ENCODE data around the gene MGLL. TPM values are rescaled to one million over a fixed set of nuclear protein-coding genes. Genes with fewer than 3 reads are reported as not detected.
A peak's percentile ranks its signal among the peaks of the same experiment; 100 is the strongest.

Gene MGLL
- total RNA-seq, 1 donor from 2014 or later, result 135 TPM

- no peak for ATAC-seq
Measured at GRCh38 chr3:127809611-127810010, 12.7 kb downstream of the MGLL start.

GRCh38 chr3:127809211-127809610 is 13.1 kb downstream of the MGLL start:
- ATAC-seq, result no peak

GRCh38 chr3:127808197-127808596 is 14.1 kb downstream of the MGLL start:
- ATAC-seq, result no peak

DNA sequence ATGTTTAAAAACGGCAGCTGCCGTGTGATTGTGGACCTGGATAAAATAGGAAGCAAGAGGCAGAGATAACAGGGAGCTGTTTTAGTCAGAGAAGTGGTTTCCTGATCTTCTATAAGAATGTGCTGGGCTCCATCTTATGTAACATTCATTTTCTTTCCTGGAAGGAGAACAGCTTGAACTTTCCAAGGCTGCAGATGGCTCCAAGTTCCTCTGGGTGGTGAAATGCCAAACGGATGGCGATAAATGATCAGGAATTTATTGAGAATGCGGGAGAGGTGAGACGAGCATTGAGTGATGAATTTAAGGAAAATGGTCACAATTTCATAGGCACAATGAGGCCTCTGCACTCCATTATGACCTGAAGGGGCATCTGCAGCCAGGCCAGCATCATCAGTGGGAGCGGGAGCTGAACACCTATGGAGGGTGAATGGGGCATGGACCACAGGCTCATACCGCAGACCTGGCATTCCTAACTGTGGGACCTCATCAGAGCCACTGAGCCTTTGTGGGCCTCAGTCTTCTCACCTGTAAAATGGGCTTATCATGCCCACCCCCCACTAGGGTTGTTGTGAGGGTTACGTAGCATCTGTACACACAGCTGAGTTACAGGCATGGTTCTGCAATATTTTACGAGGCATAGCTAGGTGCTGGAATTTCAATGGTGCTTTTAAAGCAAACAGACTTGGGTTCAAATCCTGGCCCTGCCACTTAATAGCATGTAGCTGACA is 17.1 kb downstream of the MGLL start:
- ATAC-seq, result no peak

- ATAC-seq, result no peak
Measured at GRCh38 chr3:127804141-127804540, 18.2 kb downstream of the MGLL start.

GRCh38 chr3:127803619-127804018 is 18.7 kb downstream of the MGLL start:
- ATAC-seq, result peak; percentile 75

DNA sequence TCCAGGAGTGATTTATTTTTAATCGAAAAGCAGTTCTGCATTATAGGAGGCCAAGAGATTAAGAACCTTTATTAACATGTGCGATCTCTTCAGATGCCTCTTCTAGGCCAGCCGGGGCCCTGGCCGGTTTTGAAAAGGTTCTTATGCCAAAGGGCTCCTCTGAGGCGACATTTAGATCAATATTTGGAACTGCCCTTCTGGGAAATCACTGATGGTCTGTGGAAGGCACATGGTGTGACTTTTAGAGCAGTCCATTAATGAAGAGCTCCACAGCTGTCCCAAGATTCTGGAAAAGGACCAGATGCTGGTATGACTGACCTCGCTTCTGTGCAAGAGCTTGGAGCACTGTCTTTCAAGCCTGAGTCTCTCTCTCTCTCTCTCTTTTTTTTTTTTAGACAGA is 19.7 kb downstream of the MGLL start:
- ATAC-seq, result no peak

DNA sequence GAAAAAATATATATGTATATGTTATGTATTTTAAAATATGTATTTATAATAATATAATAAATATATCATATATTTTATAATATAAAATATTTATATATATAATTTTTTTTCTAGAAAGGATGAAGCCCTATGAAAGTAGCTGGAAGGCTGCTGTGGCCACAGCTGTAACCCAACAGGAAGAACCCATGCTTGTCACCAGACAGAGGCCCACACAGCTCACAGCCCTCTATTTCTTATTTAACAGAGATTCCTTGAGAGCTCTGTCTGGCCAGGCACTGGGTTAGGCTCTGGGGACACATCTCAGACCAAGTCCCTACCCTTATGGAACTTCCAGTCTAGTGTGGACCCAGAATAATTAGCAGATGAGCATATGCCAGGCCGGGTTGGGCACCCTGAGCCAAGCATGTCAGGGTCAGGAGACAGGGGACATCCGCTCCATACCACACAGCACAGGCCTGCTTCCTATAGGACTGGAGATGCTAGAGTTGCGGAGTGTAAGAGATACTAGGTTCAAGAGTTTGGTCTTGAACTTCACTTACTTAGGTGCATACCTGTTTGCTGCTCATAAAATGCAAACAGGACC is 20.5 kb downstream of the MGLL start:
- no peak for ATAC-seq

- no peak for ATAC-seq
Measured at GRCh38 chr3:127800508-127800907, 21.8 kb downstream of the MGLL start.

DNA sequence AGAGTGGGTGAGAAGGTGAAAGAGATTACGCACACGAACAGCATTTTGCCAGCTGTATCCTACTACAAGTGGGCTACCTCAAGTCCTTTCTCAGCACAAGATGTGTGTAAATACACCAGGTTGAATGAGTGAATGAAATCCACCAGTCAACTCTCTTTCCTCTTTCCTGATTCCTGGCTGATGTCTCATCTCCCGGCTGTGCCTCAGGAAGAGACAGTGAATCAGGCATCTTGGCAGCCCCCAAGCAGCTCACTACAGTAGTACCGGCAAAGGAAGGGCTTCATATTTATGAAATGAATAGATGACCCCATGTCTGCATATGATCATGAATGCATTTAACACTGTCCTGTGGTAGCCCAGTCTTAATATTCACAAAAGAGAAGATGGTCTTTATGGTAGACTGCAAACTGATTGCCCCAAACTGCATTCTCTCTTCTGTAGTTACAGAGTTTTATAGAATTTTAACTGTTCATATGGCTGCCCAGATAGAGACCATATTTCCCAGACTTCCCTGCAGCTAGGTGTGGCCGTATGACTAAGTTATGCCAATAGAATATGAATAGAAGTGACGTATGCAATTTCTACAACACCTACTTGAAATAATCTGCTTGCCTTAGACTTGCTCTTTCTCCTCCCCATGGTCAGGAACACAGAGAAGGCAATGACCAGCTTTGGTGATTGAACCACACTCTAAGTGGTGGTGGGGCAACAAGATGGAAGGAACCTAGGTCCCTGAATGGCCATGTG is 22.7 kb downstream of the MGLL start:
- peak; percentile 71 for ATAC-seq

DNA sequence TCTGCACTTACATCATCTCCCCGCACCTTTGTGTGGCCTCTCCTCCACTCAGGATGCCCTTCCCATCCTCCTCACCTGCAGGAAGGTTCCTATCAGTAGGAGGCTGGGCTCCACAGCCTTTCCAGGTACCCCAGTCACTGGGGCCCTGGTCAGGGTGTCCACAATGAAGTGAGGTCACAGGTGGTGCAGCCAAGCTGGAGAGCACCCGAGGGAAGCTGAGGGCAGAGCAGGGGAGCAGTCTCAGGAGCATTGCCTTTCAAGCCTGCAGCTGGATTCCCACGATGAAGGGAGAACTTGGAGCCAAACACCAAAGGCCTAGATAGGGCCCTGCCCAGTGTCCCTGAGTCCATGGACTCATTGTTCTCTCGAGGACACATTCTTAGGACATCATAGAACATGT is 23.6 kb downstream of the MGLL start:
- no peak for ATAC-seq

DNA sequence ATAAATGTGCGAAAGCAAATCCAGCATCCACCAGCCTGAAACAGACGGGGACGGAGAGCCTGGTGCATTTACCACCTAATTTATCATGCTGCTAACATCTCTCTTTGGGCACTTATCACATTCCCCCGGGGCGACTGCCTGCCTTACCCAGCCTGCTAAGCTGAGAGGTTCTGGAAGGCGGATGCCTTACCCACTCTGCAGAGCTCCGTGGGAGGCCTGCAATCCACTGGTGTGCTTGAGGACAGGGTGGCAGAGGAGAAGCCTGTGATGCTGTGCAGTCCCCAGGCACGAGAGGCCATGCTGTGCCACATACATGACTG is 25.5 kb downstream of the MGLL start:
- ATAC-seq, result no peak

DNA sequence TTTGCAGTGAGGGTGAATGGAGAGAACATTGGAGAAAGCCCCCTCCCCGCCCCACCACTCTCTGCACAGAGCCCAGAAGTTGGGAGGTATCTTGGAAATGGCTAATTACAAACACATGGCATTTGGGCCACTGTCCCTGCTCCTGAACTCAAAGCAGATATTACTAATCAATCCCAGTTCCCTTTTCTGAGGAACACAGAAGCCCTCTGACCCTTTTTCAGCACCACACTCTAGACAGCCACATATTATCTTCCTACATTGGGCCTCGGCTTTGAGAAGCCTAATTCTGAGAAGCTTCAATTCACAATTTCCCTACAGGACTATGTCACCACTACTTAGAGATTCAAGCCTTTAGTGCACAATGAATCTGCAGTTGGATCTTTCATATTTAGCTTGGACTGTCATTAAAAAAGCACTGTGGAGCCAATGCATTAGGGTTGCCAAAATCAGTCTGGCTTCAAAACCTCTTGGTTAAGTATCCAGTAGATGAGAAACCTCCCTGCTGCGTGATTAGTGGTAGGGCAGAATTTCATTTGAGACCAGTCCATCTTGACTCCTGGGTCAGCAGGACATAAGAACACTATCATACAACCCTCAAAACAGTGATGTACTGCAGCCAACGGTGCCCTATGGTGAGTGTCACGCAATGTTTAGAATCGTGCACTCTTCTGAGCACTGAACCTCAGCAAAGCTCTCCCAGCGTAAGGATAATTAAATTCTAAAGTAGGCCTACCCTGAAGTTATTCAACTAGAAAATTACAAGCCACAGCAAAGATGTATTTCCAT is 26.1 kb downstream of the MGLL start:
- ATAC-seq, result no peak

DNA sequence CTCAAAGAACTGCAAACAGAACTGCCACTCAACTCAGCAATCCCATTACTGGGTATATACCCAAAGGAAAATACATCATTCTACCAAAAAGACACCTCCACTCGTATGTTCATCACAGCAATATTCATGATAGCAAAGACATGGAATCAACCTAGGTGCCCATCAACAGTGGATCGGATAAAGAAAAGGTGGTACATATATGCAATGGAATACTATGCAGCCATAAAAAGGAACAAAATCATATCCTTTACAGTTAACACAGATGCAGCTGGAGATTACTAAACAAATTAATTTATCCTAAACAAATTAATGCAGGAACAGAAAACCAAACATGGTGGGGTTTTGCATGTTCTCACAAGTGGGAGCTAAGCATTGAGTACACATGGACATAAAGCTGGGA is 27.3 kb downstream of the MGLL start:
- no peak for ATAC-seq

- ATAC-seq, result no peak
Measured at GRCh38 chr3:127794402-127794801, 27.9 kb downstream of the MGLL start.

DNA sequence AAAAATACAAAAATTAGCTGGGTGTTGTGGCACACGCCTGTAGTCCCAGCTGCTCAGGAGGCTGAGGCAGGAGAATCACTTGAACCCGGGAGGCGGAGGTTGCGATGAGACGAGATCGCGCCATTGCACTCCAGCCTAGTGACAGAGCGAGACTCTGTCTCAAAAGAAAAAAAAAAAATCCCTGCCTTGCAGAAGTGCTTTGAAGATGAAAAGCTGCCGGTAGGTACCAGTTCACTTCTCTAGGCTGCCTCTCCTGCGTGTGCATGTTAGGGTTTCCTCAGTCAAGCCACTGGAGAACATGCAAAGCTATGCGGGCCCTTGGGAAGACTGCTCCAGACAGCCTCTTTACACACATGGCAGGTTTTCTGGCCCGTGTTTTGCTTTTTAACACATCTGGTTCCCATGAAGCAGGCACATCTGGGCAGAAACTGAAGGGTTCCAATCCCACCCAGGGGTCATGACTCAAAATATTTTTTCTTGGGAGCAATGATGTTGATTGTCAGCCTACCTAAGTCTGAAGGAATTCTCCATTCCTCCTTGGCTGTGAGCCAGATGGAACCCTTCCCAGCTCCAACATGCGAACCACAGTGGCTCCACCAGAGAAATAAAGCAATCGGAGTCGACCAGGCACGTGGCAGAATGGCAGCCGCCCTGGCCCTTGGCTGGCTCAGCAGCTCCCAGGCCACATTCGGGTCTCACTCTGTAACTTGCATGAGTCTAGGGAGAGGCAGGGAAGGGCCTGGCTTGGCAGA is 29.6 kb downstream of the MGLL start:
- ATAC-seq, result no peak

DNA sequence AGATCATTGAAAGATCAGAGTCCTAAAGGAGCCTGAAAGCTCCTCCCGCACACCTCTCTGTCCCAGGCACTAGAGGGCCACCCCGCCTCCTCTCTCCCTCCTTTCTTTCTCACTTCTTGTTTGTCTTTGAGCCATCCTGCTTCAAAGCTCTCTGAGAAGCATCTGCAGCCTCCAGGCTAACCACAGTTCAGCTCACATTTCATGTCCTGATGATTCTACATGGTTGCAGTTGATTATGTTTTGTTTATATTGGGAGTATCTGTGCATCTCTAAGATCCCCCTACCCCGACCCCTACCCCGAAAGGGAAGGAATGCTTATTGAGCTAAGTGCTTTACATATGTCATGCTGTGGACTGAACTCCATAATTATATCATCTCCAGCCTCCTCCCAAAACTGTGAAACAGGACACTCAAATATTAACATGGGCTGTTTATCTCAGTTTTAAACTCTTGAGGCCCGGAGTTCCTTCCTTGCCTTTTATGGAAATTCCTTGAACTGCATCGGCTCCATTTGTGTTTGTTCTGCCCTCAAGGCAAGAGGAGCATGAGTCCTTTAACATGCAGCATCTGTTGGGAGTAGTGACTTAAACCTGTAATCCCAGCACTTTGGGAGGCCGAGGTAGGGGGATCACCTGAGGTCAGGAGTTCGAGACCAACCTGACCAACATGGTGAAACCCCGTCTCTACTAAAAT is 30.9 kb downstream of the MGLL start:
- peak; percentile 45 for ATAC-seq

GRCh38 chr3:127790882-127791183 is 31.5 kb downstream of the MGLL start:
- no peak for ATAC-seq

GRCh38 chr3:127789990-127790881 is 32.1 kb downstream of the MGLL start:
- ATAC-seq, result no peak

GRCh38 chr3:127789051-127789450 is 33.3 kb downstream of the MGLL start:
- ATAC-seq, result no peak

GRCh38 chr3:127788451-127788909 is 33.8 kb downstream of the MGLL start:
- ATAC-seq, result no peak

Measured in esophagus mucosa (tissue), 1 donor.